Esophagus (tissue), 2 donors: Measurements from ENCODE around the gene PDZRN4. TPM values are rescaled to one million over a fixed set of nuclear protein-coding genes. Genes with fewer than 3 reads are reported as not detected.

Source experiments
- H3K27ac ChIP-seq, 2 donors: one replicate each; pipeline ENCODE4 v1.5.1; 2013; ENCODE audit warnings: low read depth in 2 of 2, mild to moderate bottlenecking in 2 of 2, inconsistent platforms in 1 of 2, low read length in 1 of 2, moderate library complexity in 1 of 2
- H3K27me3 ChIP-seq, 2 donors: one replicate each; pipeline ENCODE4 v1.6.1; 2013; ENCODE audit warnings: low read length in 2 of 2, control low read depth in 1 of 2, mild to moderate bottlenecking in 1 of 2; ENCODE audit not compliant: insufficient read depth in 2 of 2, control insufficient read depth in 1 of 2
- H3K36me3 ChIP-seq, 2 donors: one replicate each; pipeline ENCODE4 v1.6.1; 2013; ENCODE audit warnings: low read length in 1 of 2; ENCODE audit not compliant: control insufficient read depth in 2 of 2, insufficient read depth in 2 of 2
- H3K4me1 ChIP-seq, 2 donors: one replicate each; pipeline ENCODE4 v1.6.1; 2013; ENCODE audit warnings: low read length in 1 of 2; ENCODE audit not compliant: control insufficient read depth in 2 of 2, insufficient read depth in 2 of 2
- H3K4me3 ChIP-seq, 2 donors: one replicate each; pipeline ENCODE4 v1.5.1; 2013; ENCODE audit warnings: low read length in 2 of 2, mild to moderate bottlenecking in 2 of 2, low read depth in 1 of 2, moderate library complexity in 1 of 2
- H3K9me3 ChIP-seq, 2 donors: one replicate each; pipeline ENCODE4 v1.6.1; 2013; ENCODE audit warnings: mild to moderate bottlenecking in 2 of 2, low read depth in 1 of 2, low read length in 1 of 2, moderate library complexity in 1 of 2; ENCODE audit not compliant: control insufficient read depth in 2 of 2, insufficient read depth in 1 of 2
- WGBS, 2 donors: extraction: QIAGEN DNeasy Blood & Tissue Kit; methylation state at CpG; one replicate each; pipeline ENCODE4 v1.1.7; 2013; 5-methylcytosine and 5-hydroxymethylcytosine counted together
- polyA plus RNA-seq, 2 donors: library from polyadenylated mRNA; stranded (reverse); fragments of 200-250 nt; gene quantifications; one replicate each; pipeline ENCODE4 v1.2.3, GENCODE V29; 2013
- donor health status: healthy with polysubstance abuse.
- donor health status: Bipolar disorder and iron deficiency.

PDZRN4 gene
- polyA plus RNA-seq, 2 donors = 0.59 to 1.8 TPM

- Histone ChIP-seq H3K4me3 (no peak overlapping the region), H3K9me3 (no peaks in the 10 kb centered on the region), H3K27me3 (no peaks in the 10 kb centered on the region), H3K27ac (no peak overlapping the region), H3K4me1 (no peaks in the 10 kb centered on the region), H3K36me3 (no peaks in the 10 kb centered on the region)
- 70 to 78% methylated on average over 4 of the region's 4 CpGs for WGBS, 2 donors
Measured at GRCh38 chr12:41419131-41419893, 231.2 kb downstream of the PDZRN4 start.

GRCh38 chr12:41424651-41425050 lies 236.5 kb downstream of the PDZRN4 start:
- H3K4me1 ChIP-seq = no peaks in the 10 kb centered on the region
- H3K27ac ChIP-seq = no peak overlapping the region
- no peaks in the 10 kb centered on the region for H3K27me3 ChIP-seq
- no peak overlapping the region for H3K4me3 ChIP-seq
- 86 to 88% methylated on average over 1 of the region's 1 CpG for WGBS, 2 donors
- no peaks in the 10 kb centered on the region for H3K36me3 ChIP-seq
- H3K9me3 ChIP-seq = no peaks in the 10 kb centered on the region

- 89 to 92% methylated on average over 5 of the region's 5 CpGs for WGBS, 2 donors
- H3K36me3 ChIP-seq = no peaks in the 10 kb centered on the region
- H3K9me3 ChIP-seq = no peaks in the 10 kb centered on the region
- no peaks in the 10 kb centered on the region for H3K4me1 ChIP-seq
- H3K27me3 ChIP-seq = no peaks in the 10 kb centered on the region
- no peak overlapping the region for H3K27ac ChIP-seq
- H3K4me3 ChIP-seq = no peak overlapping the region
Measured at GRCh38 chr12:41433460-41433859, 245.3 kb downstream of the PDZRN4 start.

- 55 to 68% methylated on average over 4 of the region's 4 CpGs for WGBS, 2 donors
- Histone ChIP-seq H3K27me3 (no peaks in the 10 kb centered on the region), H3K9me3 (no peaks in the 10 kb centered on the region), H3K27ac (no peak overlapping the region), H3K4me1 (no peaks in the 10 kb centered on the region), H3K4me3 (no peak overlapping the region), H3K36me3 (no peaks in the 10 kb centered on the region)
Measured at GRCh38 chr12:41436076-41436475, 248.0 kb downstream of the PDZRN4 start.

- H3K27me3 ChIP-seq = no peaks in the 10 kb centered on the region
- no peak overlapping the region for H3K27ac ChIP-seq
- H3K9me3 ChIP-seq = no peaks in the 10 kb centered on the region
- no peaks in the 10 kb centered on the region for H3K36me3 ChIP-seq
- no peaks in the 10 kb centered on the region for H3K4me1 ChIP-seq
- H3K4me3 ChIP-seq = no peak overlapping the region
- WGBS, 2 donors = 66 to 69% methylated on average over 5 of the region's 5 CpGs
Measured at GRCh38 chr12:41437563-41437962, 249.4 kb downstream of the PDZRN4 start.

- 67 to 71% methylated on average over 3 of the region's 3 CpGs for WGBS, 2 donors
- H3K36me3 ChIP-seq = no peaks in the 10 kb centered on the region
- H3K27ac ChIP-seq = no peak overlapping the region
Measured at GRCh38 chr12:41438854-41439541, 250.9 kb downstream of the PDZRN4 start.

GRCh38 chr12:41439801-41440200 lies 251.7 kb downstream of the PDZRN4 start:
- no peaks in the 10 kb centered on the region for H3K4me1 ChIP-seq
- no peaks in the 10 kb centered on the region for H3K9me3 ChIP-seq
- no peaks in the 10 kb centered on the region for H3K27me3 ChIP-seq
- WGBS, 2 donors = 33 to 46% methylated on average over 2 of the region's 2 CpGs
- H3K36me3 ChIP-seq = no peaks in the 10 kb centered on the region
- no peak overlapping the region for H3K27ac ChIP-seq
- no peak overlapping the region for H3K4me3 ChIP-seq

More at GRCh38 chr12:41438854-41439541, 250.9 kb downstream of the PDZRN4 start:
- Histone ChIP-seq H3K4me1 (no peaks in the 10 kb centered on the region), H3K27me3 (no peaks in the 10 kb centered on the region), H3K4me3 (no peak overlapping the region), H3K9me3 (no peaks in the 10 kb centered on the region)

- H3K9me3 ChIP-seq = no peaks in the 10 kb centered on the region
- H3K27ac ChIP-seq = no peak overlapping the region
- no peaks in the 10 kb centered on the region for H3K36me3 ChIP-seq
- no peaks in the 10 kb centered on the region for H3K4me1 ChIP-seq
- H3K27me3 ChIP-seq = no peaks in the 10 kb centered on the region
- H3K4me3 ChIP-seq = no peak overlapping the region
Measured at GRCh38 chr12:41441180-41441579, 253.1 kb downstream of the PDZRN4 start.

- Histone ChIP-seq H3K36me3 (no peaks in the 10 kb centered on the region), H3K4me3 (no peak overlapping the region), H3K9me3 (no peaks in the 10 kb centered on the region), H3K27me3 (no peaks in the 10 kb centered on the region), H3K4me1 (no peaks in the 10 kb centered on the region), H3K27ac (no peak overlapping the region)
Measured at GRCh38 chr12:41442896-41443295, 254.8 kb downstream of the PDZRN4 start.

- Histone ChIP-seq H3K4me3 (no peak overlapping the region), H3K27ac (no peak overlapping the region), H3K9me3 (no peaks in the 10 kb centered on the region), H3K36me3 (no peaks in the 10 kb centered on the region), H3K27me3 (no peaks in the 10 kb centered on the region), H3K4me1 (no peaks in the 10 kb centered on the region)
- WGBS, 2 donors = 35 to 42% methylated on average over 2 of the region's 2 CpGs
Measured at GRCh38 chr12:41443690-41444089, 255.6 kb downstream of the PDZRN4 start.
